GM19035 (cell line): ENCODE measurements around the gene SLCO2B1.

ENCODE experiments used
- ATAC-seq: cut with Tn5 transposase; IDR thresholded peaks from one replicate; pipeline ENCODE4 v1.9.1; 2021; ENCODE audit not compliant: unreplicated experiment

The SLCO2B1 gene

GRCh38 chr11:75160880-75161279 is 10.0 kb downstream of the SLCO2B1 start:
- no peak for ATAC-seq

GRCh38 chr11:75161506-75162095 is 10.7 kb downstream of the SLCO2B1 start:
- ATAC-seq: no peak

- ATAC-seq: no peak
These were observed 12.0 kb downstream of the SLCO2B1 start for GRCh38 chr11:75162954-75163353.

GRCh38 chr11:75163921-75164849 is 13.3 kb downstream of the SLCO2B1 start:
- ATAC-seq: no peak

GRCh38 chr11:75165721-75166120 is 14.8 kb downstream of the SLCO2B1 start:
- ATAC-seq: no peak

GRCh38 chr11:75166791-75167190 is 15.9 kb downstream of the SLCO2B1 start:
- ATAC-seq: no peak

- no peak for ATAC-seq
These were observed 16.7 kb downstream of the SLCO2B1 start for GRCh38 chr11:75167617-75168016.

- no peak for ATAC-seq
These were observed 18.4 kb downstream of the SLCO2B1 start for GRCh38 chr11:75169101-75169885.

- ATAC-seq: no peak
These were observed 19.8 kb downstream of the SLCO2B1 start for GRCh38 chr11:75170516-75171201.

- no peak for ATAC-seq
These were observed 22.4 kb downstream of the SLCO2B1 start for GRCh38 chr11:75173336-75173735.

GRCh38 chr11:75174781-75175370 is 24.0 kb downstream of the SLCO2B1 start:
- ATAC-seq: no peak

GRCh38 chr11:75182664-75183063 is 31.8 kb downstream of the SLCO2B1 start:
- ATAC-seq: no peak

- ATAC-seq: no peak
These were observed 33.1 kb downstream of the SLCO2B1 start for GRCh38 chr11:75184051-75184450.

- no peak for ATAC-seq
These were observed 34.0 kb downstream of the SLCO2B1 start for GRCh38 chr11:75184757-75185425.

GRCh38 chr11:75185866-75186265 is 35.0 kb downstream of the SLCO2B1 start:
- no peak for ATAC-seq

GRCh38 chr11:75186999-75187398 is 36.1 kb downstream of the SLCO2B1 start:
- ATAC-seq: no peak

GRCh38 chr11:75188671-75189070 is 37.8 kb downstream of the SLCO2B1 start:
- ATAC-seq: no peak

- ATAC-seq: no peak
These were observed 38.2 kb downstream of the SLCO2B1 start for GRCh38 chr11:75189108-75189507.

GRCh38 chr11:75189911-75190310 is 39.0 kb downstream of the SLCO2B1 start:
- ATAC-seq: no peak
